ENCODE data around the gene ASTN1.

The ASTN1 gene

GRCh38 chr1:176993587-176993986, 170.9 kb downstream of the ASTN1 start:
- no peak for DNase-seq (ENCODE audit: low read depth in 2 of 2)

GRCh38 chr1:176989754-176990153, 174.8 kb downstream of the ASTN1 start:
- DNase-seq (ENCODE audit: low read depth in 2 of 2) = no peak

- DNase-seq (ENCODE audit: low read depth in 2 of 2) = no peak
Observed at GRCh38 chr1:176989023-176989422, 175.5 kb downstream of the ASTN1 start.

- DNase-seq (ENCODE audit: low read depth in 2 of 2) = no peak
Observed at GRCh38 chr1:176987016-176987415, 177.5 kb downstream of the ASTN1 start.

GRCh38 chr1:176983731-176984130, 180.8 kb downstream of the ASTN1 start:
- DNase-seq (ENCODE audit: low read depth in 2 of 2) = no peak

GRCh38 chr1:176976771-176977170, 187.7 kb downstream of the ASTN1 start:
- DNase-seq (ENCODE audit: low read depth in 2 of 2) = no peak

GRCh38 chr1:176976225-176976624, 188.3 kb downstream of the ASTN1 start:
- no peak for DNase-seq (ENCODE audit: low read depth in 2 of 2)

- no peak for DNase-seq (ENCODE audit: low read depth in 2 of 2)
Observed at GRCh38 chr1:176964687-176965086, 199.8 kb downstream of the ASTN1 start.

GRCh38 chr1:176963181-176963580, 201.3 kb downstream of the ASTN1 start:
- DNase-seq (ENCODE audit: low read depth in 2 of 2) = no peak

GRCh38 chr1:176961678-176962077, 202.8 kb downstream of the ASTN1 start:
- DNase-seq (ENCODE audit: low read depth in 2 of 2) = no peak

GRCh38 chr1:176959191-176959820, 205.2 kb downstream of the ASTN1 start:
- no peak for DNase-seq (ENCODE audit: low read depth in 2 of 2)

GRCh38 chr1:176957603-176958002, 206.9 kb downstream of the ASTN1 start:
- no peak for DNase-seq (ENCODE audit: low read depth in 2 of 2)

GRCh38 chr1:176954242-176954641, 210.3 kb downstream of the ASTN1 start:
- DNase-seq (ENCODE audit: low read depth in 2 of 2) = no peak

GRCh38 chr1:176950736-176951324, 213.7 kb downstream of the ASTN1 start:
- no peak for DNase-seq (ENCODE audit: low read depth in 2 of 2)

- no peak for DNase-seq (ENCODE audit: low read depth in 2 of 2)
Observed at GRCh38 chr1:176949033-176949662, 215.4 kb downstream of the ASTN1 start.

GRCh38 chr1:176944606-176945005, 219.9 kb downstream of the ASTN1 start:
- no peak for DNase-seq (ENCODE audit: low read depth in 2 of 2)

- no peak for DNase-seq (ENCODE audit: low read depth in 2 of 2)
Observed at GRCh38 chr1:176943783-176944182, 220.7 kb downstream of the ASTN1 start.

- DNase-seq (ENCODE audit: low read depth in 2 of 2) = no peak
Observed at GRCh38 chr1:176942346-176942745, 222.2 kb downstream of the ASTN1 start.

- no peak for DNase-seq (ENCODE audit: low read depth in 2 of 2)
Observed at GRCh38 chr1:176939993-176940392, 224.5 kb downstream of the ASTN1 start.

GRCh38 chr1:176938375-176938774, 226.1 kb downstream of the ASTN1 start:
- DNase-seq (ENCODE audit: low read depth in 2 of 2) = no peak

- no peak for DNase-seq (ENCODE audit: low read depth in 2 of 2)
Observed at GRCh38 chr1:176934370-176934769, 230.1 kb downstream of the ASTN1 start.

GRCh38 chr1:176932114-176933104, 232.1 kb downstream of the ASTN1 start:
- DNase-seq (ENCODE audit: low read depth in 2 of 2) = no peak
